K562 (cell line): ENCODE data around the gene GSK3B. TPM values are rescaled to one million over a fixed set of nuclear protein-coding genes. Genes with fewer than 3 reads are reported as not detected.

ENCODE experiments used
- CHCHD3 ChIP-seq: fragments of 250-450 bp; sonication (Bioruptor Pico); IDR thresholded peaks from 2 replicates; pipeline ENCODE4 v2.1.2; 2022; ENCODE audit warnings: mild to moderate bottlenecking
- CTCF ChIP-seq, 3 experiments: IDR thresholded peaks in 2 of 3; conservative IDR thresholded peaks in 1 of 3; 2 replicates each; pipeline ENCODE4 v1.5.1; 2011 to 2012; ENCODE audit warnings: low read length in 3 of 3, mild to moderate bottlenecking in 3 of 3, control low read depth in 2 of 3, improper control_type of control experiment in 1 of 3, inconsistent platforms in 1 of 3, low read depth in 1 of 3, mixed read lengths in 1 of 3, moderate library complexity in 1 of 3; ENCODE audit not compliant: insufficient read depth in 2 of 3
- ELF4 ChIP-seq: fragments of 450-650 bp; formaldehyde crosslinking; IDR thresholded peaks from 2 replicates; pipeline ENCODE4 v1.4.0; 2022; ENCODE audit warnings: missing genetic modification characterization
- KDM4B ChIP-seq, 2 experiments: fragments of 450-650 bp in 1 of 2; sonication (generic) in 1 of 2; IDR thresholded peaks; 2 replicates each; pipeline ENCODE4 v1.6.1; 2016 to 2017; ENCODE audit warnings: borderline replicate concordance in 2 of 2, antibody characterized with exemption in 1 of 2, low read depth in 1 of 2, mild to moderate bottlenecking in 1 of 2
- NONO ChIP-seq, 2 experiments: fragments of 200-400 bp in 1 of 2; fragments of 450-650 bp in 1 of 2; formaldehyde crosslinking in 1 of 2; IDR thresholded peaks; 2 replicates each; pipeline ENCODE4 v1.6.1; 2017; ENCODE audit warnings: low read depth in 2 of 2, mild to moderate bottlenecking in 2 of 2, moderate library complexity in 2 of 2, low read length in 1 of 2
- NRF1 ChIP-seq, 2 experiments: fragments of 450-650 bp; IDR thresholded peaks in 1 of 2; conservative IDR thresholded peaks in 1 of 2; 2 replicates each; pipeline ENCODE4 v1.6.1; 2014; ENCODE audit warnings: mild to moderate bottlenecking in 2 of 2
- RFX5 ChIP-seq: IDR thresholded peaks from 2 replicates; pipeline ENCODE4 v1.6.1; 2011; ENCODE audit warnings: low read depth, mild to moderate bottlenecking, improper control_type of control experiment, low read length
- SIRT6 ChIP-seq: IDR thresholded peaks from one replicate; pipeline ENCODE4 v1.6.1; 2012; ENCODE audit warnings: low read depth, mild to moderate bottlenecking, control low read depth, inconsistent platforms, low read length, moderate library complexity
- THRB ChIP-seq: fragments of 450-650 bp; formaldehyde crosslinking; conservative IDR thresholded peaks from 2 replicates; pipeline ENCODE4 v1.4.0; 2022; ENCODE audit warnings: mild to moderate bottlenecking, missing genetic modification characterization
- ZBTB40 ChIP-seq, 2 experiments: fragments of 450-650 bp in 1 of 2; sonication (generic) in 1 of 2; formaldehyde crosslinking in 1 of 2; IDR thresholded peaks; 2 replicates each; pipeline versions ENCODE4 v1.7.1 to v1.9.0; 2016 to 2022; ENCODE audit warnings: inconsistent platforms in 1 of 2, mild to moderate bottlenecking in 1 of 2, missing genetic modification reagents in 1 of 2
- ZNF785 ChIP-seq: fragments of 250-450 bp; sonication (Bioruptor Pico); IDR thresholded peaks from 2 replicates; pipeline ENCODE4 v1.4.0; 2020; ENCODE audit warnings: mild to moderate bottlenecking
- polyA plus RNA-seq, 8 experiments: library from polyadenylated mRNA; depleted of rRNA in 4 of 8; stranded (reverse) in 5 of 8; unstranded in 3 of 8; fragments of >200 nt; fragmentation: Nextera tagmentation in 2 of 8; fragmentation: Illumina TruSeq in 1 of 8; extraction: Ambion mirVana in 2 of 8; extraction: Trizol in 1 of 8; gene quantifications; 2 replicates each; pipeline versions ENCODE4 v1.2.1 to v1.2.3, GENCODE V29; 2011 to 2014; ENCODE audit warnings: inconsistent platforms in 1 of 8, missing spikeins in 1 of 8
- total RNA-seq, 7 experiments: library from RNA; depleted of rRNA in 6 of 7; stranded (reverse); fragments of >200 nt in 6 of 7; fragmentation: Illumina TruSeq in 2 of 7; extraction: Trizol in 2 of 7; gene quantifications; 2 replicates each; pipeline versions ENCODE4 v1.2.1 to v1.2.3, GENCODE V29; 2011 to 2021; ENCODE audit warnings: low replicate concordance in 1 of 7

Gene GSK3B
- total and polyA plus RNA-seq, 9 of the 15 experiments (the other 6 are each of a cell fraction or from before 2014, with no cell fraction given), result 4.7 to 25.0 (median 18.7) TPM

DNA sequence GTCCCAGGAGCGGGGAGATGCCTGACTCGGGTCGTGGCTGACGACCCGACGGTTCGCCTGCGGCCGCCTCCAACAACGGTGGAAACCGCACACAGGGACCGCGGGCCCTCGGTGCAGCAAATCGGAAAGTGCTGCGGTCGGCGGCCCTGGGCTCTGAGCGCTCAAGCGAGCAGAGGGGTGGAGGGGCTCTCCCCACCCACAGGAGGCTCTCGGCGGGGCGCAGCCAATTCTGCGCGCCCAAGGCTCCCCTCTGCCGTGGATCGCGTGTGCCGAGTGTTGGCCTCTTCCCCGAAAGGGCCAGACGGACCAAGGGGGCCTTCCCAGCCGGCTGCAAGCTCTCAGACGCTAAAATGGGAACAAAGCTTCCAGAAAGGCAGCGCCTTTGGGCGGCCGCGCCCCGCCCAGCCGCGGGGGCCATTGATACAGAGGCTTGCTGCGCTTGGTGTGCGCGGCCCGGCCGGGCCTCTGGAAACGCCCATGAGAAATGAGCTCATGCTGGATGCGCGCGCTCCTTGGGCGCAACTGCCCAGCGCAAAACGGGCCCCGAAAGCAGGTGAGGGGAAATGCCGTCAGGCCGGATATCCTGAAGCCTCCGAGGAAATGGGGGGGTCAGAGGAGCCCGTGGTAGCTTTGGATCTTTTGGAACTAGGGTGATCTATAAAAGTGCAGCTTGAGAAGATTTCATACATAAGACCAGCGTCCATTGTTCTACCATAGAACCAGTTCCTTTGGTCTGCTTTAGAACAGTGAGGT is 1.2 kb upstream of the GSK3B start (continued):
- TF ChIP-seq CTCF (IDR thresholded peaks at IDR 0.05 in 2 of 3, conservative IDR thresholded peaks at IDR 0.05 in 1 of 3; ENCODE audit: insufficient read depth in 2 of 3, low read depth in 1 of 3, low read length in 3 of 3) (no peak), KDM4B (IDR thresholded peaks at IDR 0.05; ENCODE audit: borderline replicate concordance in 2 of 2, low read depth in 1 of 2) (no peak), ZBTB40 (IDR thresholded peaks at IDR 0.05) (peak; percentile 83), ZBTB40 (CRISPR knock-in tag; IDR thresholded peaks at IDR 0.05) (no peak), NRF1 (conservative IDR thresholded peaks at IDR 0.05 in 1 of 2, IDR thresholded peaks at IDR 0.05 in 1 of 2) (peak; percentile 93 to 94), ELF4 (CRISPR knock-in tag) (no peak), NONO (IDR thresholded peaks at IDR 0.05; ENCODE audit: low read depth in 2 of 2, low read length in 1 of 2) (peak in 1 of 2 experiments; percentile 52; a peak in 1 of 4 replicates), ZNF785 (no peak), THRB (CRISPR knock-in tag) (no peak), SIRT6 (no peak), CHCHD3 (CRISPR knock-in tag) (peak; percentile 14; the same call in 1 of the 2 replicates), RFX5 (no peak)
